NCI-H1092 treated with DMSO at 0.1 percent for 48 hours (cell line): ENCODE results near the gene CUBN.
A peak's percentile ranks its signal among the peaks of the same experiment; 100 is the strongest.

ENCODE experiments used
- DNase-seq: peaks from one replicate; lab custom pipeline; 2025; lab: John Stamatoyannopoulos, UW

The CUBN gene

GRCh38 chr10:16788778-16789177, 340.8 kb downstream of the CUBN start:
- DNase-seq = no peak

- DNase-seq = no peak
Measured at GRCh38 chr10:16788125-16788524, 341.5 kb downstream of the CUBN start.

- DNase-seq = no peak
Measured at GRCh38 chr10:16787361-16787791, 342.2 kb downstream of the CUBN start.

- no peak for DNase-seq
Measured at GRCh38 chr10:16780338-16780880, 349.2 kb downstream of the CUBN start.

GRCh38 chr10:16779384-16779915, 350.2 kb downstream of the CUBN start:
- DNase-seq = no peak

GRCh38 chr10:16777473-16778370, 351.9 kb downstream of the CUBN start:
- peak; percentile 73 for DNase-seq

GRCh38 chr10:16776896-16777295, 352.7 kb downstream of the CUBN start:
- no peak for DNase-seq
